ENCODE results near the gene ALDH1A2. TPM values are rescaled to one million over a fixed set of nuclear protein-coding genes. Genes with fewer than 3 reads are reported as not detected.

The ALDH1A2 gene
- total RNA-seq, 4 donors from 2014 or later: 8.0 to 24.3 (median 13.9) TPM

GRCh38 chr15:58064082-58064979, 1.2 kb downstream of the ALDH1A2 start:
- H3K4me3 ChIP-seq: peak overlapping the region in 1 of 4 donors; percentile 53
- H3K4me1 ChIP-seq: peaks cover 0 to 16% (median 2%) of the 10 kb centered on the region in 4 donors
- WGBS, 2 donors: 26 to 29% methylated on average over 22 of the region's 22 CpGs
- no peaks in the 10 kb centered on the region for H3K9me3 ChIP-seq
- H3K27me3 ChIP-seq: peaks cover 0 to 81% of the 10 kb centered on the region in 2 donors
- TF ChIP-seq POLR2A (IDR thresholded peaks at IDR 0.05) (no peak), EP300 (IDR thresholded peaks at IDR 0.05) (no peak), CTCF (IDR thresholded peaks at IDR 0.05) (no peak)
- H3K27ac ChIP-seq: no peak overlapping the region
- no peaks in the 10 kb centered on the region for H3K36me3 ChIP-seq
- DNase-seq (ENCODE audit: low spot score in 2 of 2): no peak

- Histone ChIP-seq H3K27ac (no peak overlapping the region), H3K36me3 (no peaks in the 10 kb centered on the region), H3K4me1 (peaks cover 0 to 16% (median 2%) of the 10 kb centered on the region in 4 donors), H3K9me3 (no peaks in the 10 kb centered on the region), H3K27me3 (peaks cover 0 to 86% of the 10 kb centered on the region in 2 donors), H3K4me3 (no peak overlapping the region)
- no peak for TF ChIP-seq CTCF (IDR thresholded peaks at IDR 0.05)
- no peak for TF ChIP-seq POLR2A (IDR thresholded peaks at IDR 0.05)
- no peak for TF ChIP-seq EP300 (IDR thresholded peaks at IDR 0.05)
- no peak for DNase-seq (ENCODE audit: low spot score in 2 of 2)
- 44 to 59% methylated on average over 3 of the region's 3 CpGs for WGBS, 2 donors
These were observed 1.9 kb downstream of the ALDH1A2 start for GRCh38 chr15:58063614-58064013.

DNA sequence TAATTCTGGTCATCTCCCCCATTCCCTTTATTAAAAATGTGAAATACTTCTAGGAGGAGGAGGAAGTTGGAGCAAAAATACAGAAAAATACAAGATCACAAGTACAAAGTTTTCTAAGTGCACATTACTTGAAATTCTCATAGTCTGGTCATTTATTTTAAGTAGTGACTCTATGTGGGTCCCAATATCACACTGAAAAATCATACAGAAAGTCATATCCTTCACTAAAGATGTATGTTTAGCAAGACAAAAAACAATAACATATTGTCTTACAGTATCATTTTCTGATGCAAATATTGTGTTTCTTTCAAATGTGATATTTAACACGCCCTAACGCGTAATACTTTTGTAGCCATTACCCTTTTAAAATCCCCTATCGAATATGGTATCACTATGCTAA, 2.5 kb downstream of the ALDH1A2 start:
- 86% methylated on average over 4 of the region's 4 CpGs for WGBS, 2 donors
- DNase-seq (ENCODE audit: low spot score in 2 of 2): no peak
- peaks cover 0 to 85% of the 10 kb centered on the region in 2 donors for H3K27me3 ChIP-seq
- H3K9me3 ChIP-seq: no peaks in the 10 kb centered on the region
- H3K27ac ChIP-seq: no peak overlapping the region
- no peaks in the 10 kb centered on the region for H3K36me3 ChIP-seq
- TF ChIP-seq POLR2A (IDR thresholded peaks at IDR 0.05): no peak
- TF ChIP-seq CTCF (IDR thresholded peaks at IDR 0.05): no peak
- no peak for TF ChIP-seq EP300 (IDR thresholded peaks at IDR 0.05)
- no peak overlapping the region for H3K4me3 ChIP-seq
- peaks cover 0 to 16% (median 2%) of the 10 kb centered on the region in 4 donors for H3K4me1 ChIP-seq

GRCh38 chr15:58062175-58062574, 3.3 kb downstream of the ALDH1A2 start:
- no peaks in the 10 kb centered on the region for H3K9me3 ChIP-seq
- 54 to 63% methylated on average over 5 of the region's 5 CpGs for WGBS, 2 donors
- H3K4me1 ChIP-seq: peaks cover 0 to 16% (median 2%) of the 10 kb centered on the region in 4 donors
- no peak overlapping the region for H3K27ac ChIP-seq
- no peak for DNase-seq (ENCODE audit: low spot score in 2 of 2)
- TF ChIP-seq EP300 (IDR thresholded peaks at IDR 0.05): no peak
- no peak for TF ChIP-seq POLR2A (IDR thresholded peaks at IDR 0.05)
- no peak for TF ChIP-seq CTCF (IDR thresholded peaks at IDR 0.05)
- peaks cover 0 to 90% of the 10 kb centered on the region in 2 donors for H3K27me3 ChIP-seq
- no peak overlapping the region for H3K4me3 ChIP-seq
- H3K36me3 ChIP-seq: no peaks in the 10 kb centered on the region

GRCh38 chr15:58060575-58060974, 4.9 kb downstream of the ALDH1A2 start:
- Histone ChIP-seq H3K4me1 (peaks cover 0 to 6% (median 0%) of the 10 kb centered on the region in 4 donors), H3K36me3 (no peaks in the 10 kb centered on the region), H3K27ac (no peak overlapping the region), H3K27me3 (peaks cover 0 to 74% of the 10 kb centered on the region in 2 donors), H3K4me3 (no peak overlapping the region), H3K9me3 (no peaks in the 10 kb centered on the region)
- TF ChIP-seq CTCF (IDR thresholded peaks at IDR 0.05) (no peak), EP300 (IDR thresholded peaks at IDR 0.05) (no peak), POLR2A (IDR thresholded peaks at IDR 0.05) (no peak)
- WGBS, 2 donors: 92 to 97% methylated on average over 1 of the region's 1 CpG
- no peak for DNase-seq (ENCODE audit: low spot score in 2 of 2)

All from tibial nerve (tissue), 4 donors.